ENCODE measurements around the gene HEXA.

- TF ChIP-seq POLR2A (IDR thresholded peaks at IDR 0.05; ENCODE audit: low read depth, low read length) (no peak), TAF1 (IDR thresholded peaks at IDR 0.05; ENCODE audit: low read depth, low read length) (no peak)
Observed at GRCh38 chr15:72331021-72331420, 44.8 kb downstream of the HEXA start.

Measured in GM12891 (cell line).